ENCODE data around the gene NAALADL1.

The NAALADL1 gene

DNA sequence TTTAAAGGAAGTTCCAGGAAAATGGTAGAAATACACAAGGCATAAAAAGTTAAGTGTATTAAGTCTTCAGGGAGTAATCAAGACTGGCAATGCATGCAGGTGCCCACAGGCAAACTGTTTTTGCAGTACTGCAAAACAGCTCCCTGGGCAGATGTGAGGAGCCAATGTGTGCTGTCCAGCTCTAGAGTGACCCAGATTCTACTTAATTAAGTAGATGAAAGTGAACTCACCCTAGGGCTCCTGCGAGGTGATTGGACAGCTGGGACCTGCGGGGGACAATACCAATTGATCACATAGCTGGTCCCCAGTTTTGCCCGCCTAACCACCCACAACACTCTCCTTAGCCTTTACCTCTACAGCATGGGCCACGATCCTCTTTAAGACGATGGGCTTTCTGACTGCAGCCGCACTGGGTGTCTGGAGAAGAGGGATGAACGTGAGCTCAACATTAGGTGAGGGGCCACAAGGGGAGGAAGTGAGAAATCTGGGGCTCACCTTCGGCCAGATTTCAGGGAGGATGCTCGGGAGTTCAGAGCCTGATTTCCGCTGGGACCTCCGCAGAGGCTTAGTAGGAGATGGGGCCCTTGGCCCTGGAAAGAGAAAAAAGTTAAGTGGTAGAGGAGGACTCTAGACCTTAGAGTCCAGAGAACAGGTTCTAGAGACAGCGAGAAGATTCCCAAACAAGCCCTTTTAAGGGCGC is 24.9 kb upstream of the NAALADL1 start:
- no peak for DNase-seq

GRCh38 chr11:65078786-65079342 is 20.5 kb upstream of the NAALADL1 start:
- no peak for DNase-seq

- no peak for DNase-seq
These were observed 19.8 kb upstream of the NAALADL1 start for GRCh38 chr11:65078151-65078550.

GRCh38 chr11:65077451-65077850 is 19.1 kb upstream of the NAALADL1 start:
- DNase-seq = no peak

DNA sequence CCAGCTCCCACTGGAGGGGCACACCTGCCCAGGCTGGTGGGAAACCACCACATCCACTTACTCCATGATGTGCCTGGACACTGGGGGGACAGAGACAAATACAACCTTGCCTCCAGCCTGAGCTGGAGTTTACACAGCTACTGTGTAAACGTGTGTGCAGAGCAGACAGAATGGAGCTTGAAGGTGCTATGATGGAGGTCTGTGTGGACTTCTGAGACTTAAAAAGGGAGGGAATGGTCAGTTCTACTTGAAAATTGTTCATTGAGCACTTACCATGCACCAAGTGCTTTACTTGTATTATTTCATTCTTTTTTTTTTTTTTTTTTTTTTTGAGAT is 14.2 kb upstream of the NAALADL1 start:
- no peak for DNase-seq

DNA sequence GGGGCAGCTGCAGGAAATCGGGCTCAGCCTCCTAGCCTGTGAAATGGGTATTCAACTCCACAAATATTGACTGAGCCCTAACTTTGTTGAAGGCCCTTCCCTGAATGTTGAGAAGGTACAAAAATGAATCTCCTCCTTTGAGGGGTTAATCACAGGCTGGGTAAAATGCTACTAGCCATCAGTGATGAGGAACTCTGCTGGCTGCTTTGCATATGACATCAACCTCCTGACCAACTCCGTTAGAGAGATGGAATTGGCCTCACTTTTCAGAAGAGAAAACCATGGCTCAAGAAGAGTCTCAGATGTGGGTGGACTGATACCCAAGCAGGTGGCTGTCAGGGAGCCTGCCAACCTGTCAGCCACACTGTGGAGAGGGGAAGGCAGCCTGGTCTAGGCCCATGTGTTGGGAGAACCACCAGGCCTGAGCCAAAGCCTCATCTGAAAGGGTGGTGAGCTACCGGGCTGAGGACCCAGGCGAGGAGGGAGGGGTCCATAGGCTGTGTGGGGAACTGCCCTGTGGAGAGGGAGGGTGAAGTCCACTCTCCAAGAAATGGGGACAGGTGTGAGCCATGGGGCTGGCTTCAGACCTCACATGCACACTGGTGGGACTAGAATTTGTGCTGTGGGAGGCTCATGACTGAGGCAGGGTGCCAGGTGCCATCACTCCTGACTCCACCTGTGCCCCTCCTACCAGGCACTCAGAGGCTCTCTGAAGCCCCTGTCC is 13.7 kb upstream of the NAALADL1 start:
- DNase-seq = no peak

- DNase-seq = no peak
These were observed 10.9 kb upstream of the NAALADL1 start for GRCh38 chr11:65069217-65069616.

DNA sequence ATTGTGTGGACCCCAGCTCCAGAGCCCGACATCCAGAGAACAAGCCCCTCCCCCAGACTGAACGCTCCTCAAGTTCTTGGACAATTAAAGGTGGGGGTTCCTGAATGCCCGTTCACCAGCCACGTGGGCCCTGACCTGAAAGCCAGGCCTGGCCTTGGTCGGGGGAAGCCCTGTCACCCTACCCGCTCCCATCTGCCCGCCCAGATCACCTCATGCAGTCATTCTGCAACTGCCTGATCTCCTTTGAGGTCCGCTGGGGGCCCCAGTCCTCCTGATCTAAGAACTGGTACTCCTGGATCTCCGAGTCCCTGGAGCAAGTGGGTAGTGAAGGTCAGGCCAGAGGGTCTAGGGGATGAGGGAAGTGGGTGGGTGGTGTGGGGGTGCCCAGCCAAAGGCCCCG is 9.1 kb upstream of the NAALADL1 start:
- no peak for DNase-seq

GRCh38 chr11:65066805-65067291 is 8.5 kb upstream of the NAALADL1 start:
- DNase-seq = no peak

DNA sequence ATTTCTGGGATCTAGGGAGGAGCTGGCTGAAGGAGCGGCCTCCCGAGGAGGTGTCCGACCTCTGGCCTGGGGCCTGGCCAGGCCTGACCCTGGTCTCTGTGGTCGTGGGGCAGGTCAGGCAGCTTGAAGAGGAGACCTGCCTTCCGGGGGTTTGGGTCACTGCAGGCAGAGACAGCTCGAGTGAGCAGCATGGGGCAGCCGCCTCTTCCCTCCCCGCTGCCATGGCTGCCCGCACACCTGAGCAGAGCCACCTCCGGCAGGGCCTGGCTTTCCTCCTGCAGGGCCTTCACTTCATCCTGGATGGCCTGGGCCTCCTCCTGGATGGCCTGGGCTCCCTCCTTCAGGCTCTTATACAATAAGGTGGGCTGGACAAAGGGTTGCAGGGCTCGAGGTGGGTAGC is 8.0 kb upstream of the NAALADL1 start:
- DNase-seq = no peak

GRCh38 chr11:65065851-65066250 is 7.5 kb upstream of the NAALADL1 start:
- DNase-seq = no peak

- DNase-seq = no peak
These were observed 6.5 kb upstream of the NAALADL1 start for GRCh38 chr11:65064847-65065240.

DNA sequence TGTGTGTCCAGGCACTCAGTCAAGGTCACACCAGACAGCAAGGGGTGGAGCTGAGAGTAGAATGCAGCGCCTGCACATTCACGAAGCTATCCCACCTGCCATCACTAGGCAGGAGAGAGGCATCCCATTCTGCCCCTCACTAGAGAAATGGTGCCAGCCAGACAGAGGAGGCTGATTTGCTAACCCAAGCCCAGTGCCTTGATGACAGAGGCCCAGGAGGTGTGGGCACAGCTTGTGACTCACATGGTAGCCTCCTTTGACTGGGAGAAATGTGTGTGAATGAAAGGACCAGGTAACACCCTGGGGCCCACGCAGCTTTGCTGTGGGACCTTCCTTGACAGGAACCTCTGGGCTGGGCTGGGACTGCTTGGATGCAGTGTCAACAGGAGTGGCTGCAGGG is 5.2 kb upstream of the NAALADL1 start:
- no peak for DNase-seq

DNA sequence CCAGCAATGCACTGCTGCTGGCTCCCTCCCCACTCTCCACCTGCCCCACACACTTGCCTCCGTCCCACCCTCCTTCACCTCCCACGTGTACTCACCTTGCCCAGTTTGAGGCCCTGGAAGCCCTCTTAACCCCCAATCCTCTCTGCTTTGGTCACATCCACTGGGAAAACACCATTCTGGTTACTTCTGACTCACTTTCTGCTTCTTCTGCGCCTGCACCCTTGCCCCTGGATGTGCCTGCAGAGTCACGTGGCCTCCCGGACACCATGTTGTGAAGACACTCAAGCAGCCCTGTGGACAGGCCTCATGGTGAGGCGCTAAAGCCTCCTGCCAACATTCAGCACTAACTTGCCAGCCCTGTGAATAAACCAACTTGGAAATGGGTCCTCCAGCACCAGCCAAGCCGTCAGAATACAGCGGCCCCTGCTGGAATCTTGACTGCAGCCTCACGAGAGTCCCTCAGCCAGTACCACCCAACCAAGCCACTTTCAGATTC is 2.6 kb upstream of the NAALADL1 start:
- DNase-seq = no peak

- no peak for DNase-seq
These were observed 1.8 kb upstream of the NAALADL1 start for GRCh38 chr11:65059959-65060824.

DNA sequence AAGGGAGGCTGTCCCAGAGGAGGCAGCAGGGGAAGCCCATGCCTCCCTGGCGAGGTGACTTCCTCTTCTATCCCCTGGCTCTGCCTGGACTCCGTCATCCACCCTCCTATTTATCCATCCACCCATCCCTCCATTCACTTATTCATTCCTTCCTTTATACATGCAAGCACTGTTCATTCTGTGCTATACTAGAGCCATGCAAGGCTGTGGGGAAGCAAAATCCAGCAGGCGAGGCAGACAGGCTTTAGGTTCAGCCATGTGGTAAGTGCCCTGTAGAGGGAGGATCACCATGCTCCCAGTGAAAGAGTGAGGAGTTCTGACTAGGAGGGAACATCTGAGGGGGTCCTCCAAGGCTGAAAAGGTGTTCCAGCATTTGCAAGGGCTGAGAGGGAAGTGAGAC is 1.2 kb upstream of the NAALADL1 start:
- no peak for DNase-seq

DNA sequence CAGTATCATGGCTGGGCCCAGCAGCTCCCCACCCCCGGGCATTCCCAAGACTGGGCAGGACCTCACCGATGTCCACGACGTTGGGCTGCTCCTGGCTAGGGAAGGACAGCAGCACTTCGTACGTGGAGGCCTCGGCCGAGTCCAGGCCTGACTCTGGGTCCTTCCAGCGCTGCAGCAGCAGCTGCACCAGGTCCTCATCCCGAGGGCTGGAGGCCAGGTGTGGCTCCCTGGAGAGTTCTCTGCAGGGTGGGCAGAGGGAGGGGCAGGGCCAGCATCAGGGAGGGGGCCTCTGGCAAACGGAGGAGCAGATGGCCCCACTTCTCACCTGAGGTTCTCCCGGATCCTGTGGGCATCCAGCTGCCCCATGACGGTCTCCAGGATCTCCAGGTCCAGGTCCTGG is 341 bp downstream of the NAALADL1 start:
- DNase-seq = no peak

DNA sequence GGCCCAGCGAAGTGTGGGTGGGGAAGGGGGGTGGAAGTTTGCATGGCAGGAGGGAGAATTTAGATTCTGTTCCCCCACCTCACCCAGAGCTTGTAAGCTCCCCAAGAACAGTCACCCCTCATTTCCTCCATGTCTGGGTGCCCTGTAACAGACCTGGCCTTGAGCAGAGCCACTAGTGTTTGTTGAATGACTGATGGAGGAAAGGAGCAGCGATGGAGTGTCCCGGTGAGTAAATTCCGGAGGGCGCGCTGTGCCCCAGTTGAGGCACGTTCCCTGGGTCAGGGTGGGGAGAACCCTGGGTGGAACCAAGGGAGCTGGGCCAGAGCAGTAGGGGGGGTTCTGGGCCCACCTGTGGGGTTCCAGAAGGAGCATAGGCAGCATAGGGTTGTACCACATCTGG is 827 bp downstream of the NAALADL1 start:
- DNase-seq = no peak

DNA sequence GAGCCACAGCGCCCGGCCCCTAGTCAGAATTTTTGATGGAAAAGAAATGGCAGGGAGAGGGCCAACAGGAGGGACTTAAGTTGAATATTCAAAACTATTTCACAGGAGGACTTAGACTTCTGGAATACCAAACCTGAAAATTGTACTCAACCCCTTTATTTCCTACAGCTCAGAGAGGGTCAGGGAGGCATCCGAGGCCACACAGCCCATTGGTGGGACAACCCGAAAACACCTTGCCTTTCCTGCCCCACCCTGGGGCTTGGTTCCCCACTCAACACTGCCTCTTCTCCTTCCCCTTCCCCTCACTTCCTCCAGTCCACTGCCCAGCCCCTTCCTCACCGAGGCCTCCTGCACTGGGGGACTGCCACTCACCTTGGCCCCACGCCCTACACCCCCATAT is 1.4 kb downstream of the NAALADL1 start:
- DNase-seq = no peak

GRCh38 chr11:65055538-65055937 is 2.8 kb downstream of the NAALADL1 start:
- DNase-seq = no peak

- no peak for DNase-seq
These were observed 4.4 kb downstream of the NAALADL1 start for GRCh38 chr11:65053827-65054508.

- no peak for DNase-seq
These were observed 6.9 kb downstream of the NAALADL1 start for GRCh38 chr11:65051398-65051858.

Measured in right hindlimb (tissue), 1 donor.